Endothelial cell (in vitro differentiated cells): Measurements from ENCODE around the gene SLC35B2. TPM values are rescaled to one million over a fixed set of nuclear protein-coding genes. Genes with fewer than 3 reads are reported as not detected.

ENCODE experiments used
- DNase-seq: peaks from one replicate; pipeline ENCODE4 v3.0.0; 2021; ENCODE audit warnings: low spot score
- H3K27ac Mint-ChIP-seq: one replicate; pipeline ENCODE4 v1.8.0; 2021; ENCODE audit warnings: mixed read lengths, inconsistent platforms; ENCODE audit not compliant: unreplicated experiment
- H3K27me3 Mint-ChIP-seq: one replicate; pipeline ENCODE4 v1.8.0; 2021; ENCODE audit warnings: mild to moderate bottlenecking, moderate library complexity, mixed read lengths, inconsistent platforms; ENCODE audit not compliant: unreplicated experiment
- H3K36me3 Mint-ChIP-seq: one replicate; pipeline ENCODE4 v1.8.0; 2021; ENCODE audit warnings: mild to moderate bottlenecking, low read depth, mixed read lengths, inconsistent platforms; ENCODE audit not compliant: unreplicated experiment
- H3K4me1 Mint-ChIP-seq: one replicate; pipeline ENCODE4 v1.8.0; 2021; ENCODE audit warnings: mild to moderate bottlenecking, mixed read lengths, inconsistent platforms; ENCODE audit not compliant: unreplicated experiment
- H3K4me3 Mint-ChIP-seq: one replicate; pipeline ENCODE4 v1.8.0; 2021; ENCODE audit warnings: mild to moderate bottlenecking, mixed read lengths, inconsistent platforms; ENCODE audit not compliant: unreplicated experiment
- H3K9me3 Mint-ChIP-seq: one replicate; pipeline ENCODE4 v1.8.0; 2021; ENCODE audit warnings: mixed read lengths, inconsistent platforms; ENCODE audit not compliant: unreplicated experiment
- total RNA-seq: library from RNA; stranded (reverse); fragmentation: NEBNext Ultra II Directional; extraction: Animal tissue kit (Norgen Biotek cat#: 25700); gene quantifications from one replicate; pipeline ENCODE4 v1.2.1, GENCODE V29; 2021; ENCODE audit not compliant: unreplicated experiment
- TF ChIP-seq, protein P1 (sequence below): fragments of 200-600 bp; sonication (generic); IDR thresholded peaks from one replicate; pipeline ENCODE4 v1.5.0; 2021; ENCODE audit warnings: antibody characterized with exemption; ENCODE audit not compliant: unreplicated experiment

The SLC35B2 gene
- total RNA-seq, 1 donor from 2014 or later = 31.8 TPM

DNA sequence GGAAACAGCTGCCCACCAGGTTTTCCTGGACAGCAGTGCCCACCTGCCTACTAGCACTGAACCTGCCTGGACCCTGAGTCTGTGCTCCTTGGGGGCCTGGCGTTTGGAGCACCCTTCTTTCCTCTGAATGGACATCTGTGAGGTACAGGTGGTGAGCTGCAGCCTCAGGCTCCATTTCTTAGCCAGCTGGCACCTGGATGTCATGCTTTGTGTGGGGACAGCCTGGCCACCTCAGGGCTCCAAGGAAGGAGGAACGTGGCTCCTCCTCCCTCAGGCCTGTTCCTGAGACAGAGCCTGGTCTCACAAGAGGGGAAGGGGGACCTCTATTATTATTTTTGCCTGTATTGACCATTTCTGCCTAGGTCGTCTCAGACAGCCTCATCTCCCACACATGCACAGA, 21.0 kb upstream of the SLC35B2 start:
- H3K27me3 Mint-ChIP-seq = peaks cover 18% of the 10 kb centered on the region

DNA sequence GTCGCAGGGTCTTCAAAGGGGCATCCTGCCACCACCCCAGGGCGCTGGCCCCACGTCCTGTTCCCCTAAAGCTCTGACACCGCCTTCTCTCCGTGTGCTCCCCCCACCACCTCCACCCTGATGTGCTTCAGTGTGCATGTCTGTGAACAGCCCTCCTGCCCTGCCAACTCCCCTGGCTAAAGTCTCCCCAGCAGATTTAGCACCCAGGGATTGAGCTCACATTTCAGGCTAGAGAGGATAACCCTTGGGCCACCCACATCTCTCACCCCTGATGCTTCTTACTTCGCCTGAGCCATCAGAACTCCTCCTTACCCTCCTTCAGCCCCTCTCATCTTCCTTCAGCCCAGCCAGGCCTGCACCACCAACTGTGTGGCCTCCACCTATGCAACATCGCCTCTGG, 20.4 kb upstream of the SLC35B2 start:
- Mint-ChIP-seq H3K4me3 (no peak overlapping the region), H3K27ac (no peak overlapping the region), H3K9me3 (no peaks in the 10 kb centered on the region), H3K27me3 (peaks cover 18% of the 10 kb centered on the region), H3K36me3 (peaks cover 2% of the 10 kb centered on the region), H3K4me1 (no peaks in the 10 kb centered on the region)
- DNase-seq = no peak
- TF ChIP-seq, protein P1, sequence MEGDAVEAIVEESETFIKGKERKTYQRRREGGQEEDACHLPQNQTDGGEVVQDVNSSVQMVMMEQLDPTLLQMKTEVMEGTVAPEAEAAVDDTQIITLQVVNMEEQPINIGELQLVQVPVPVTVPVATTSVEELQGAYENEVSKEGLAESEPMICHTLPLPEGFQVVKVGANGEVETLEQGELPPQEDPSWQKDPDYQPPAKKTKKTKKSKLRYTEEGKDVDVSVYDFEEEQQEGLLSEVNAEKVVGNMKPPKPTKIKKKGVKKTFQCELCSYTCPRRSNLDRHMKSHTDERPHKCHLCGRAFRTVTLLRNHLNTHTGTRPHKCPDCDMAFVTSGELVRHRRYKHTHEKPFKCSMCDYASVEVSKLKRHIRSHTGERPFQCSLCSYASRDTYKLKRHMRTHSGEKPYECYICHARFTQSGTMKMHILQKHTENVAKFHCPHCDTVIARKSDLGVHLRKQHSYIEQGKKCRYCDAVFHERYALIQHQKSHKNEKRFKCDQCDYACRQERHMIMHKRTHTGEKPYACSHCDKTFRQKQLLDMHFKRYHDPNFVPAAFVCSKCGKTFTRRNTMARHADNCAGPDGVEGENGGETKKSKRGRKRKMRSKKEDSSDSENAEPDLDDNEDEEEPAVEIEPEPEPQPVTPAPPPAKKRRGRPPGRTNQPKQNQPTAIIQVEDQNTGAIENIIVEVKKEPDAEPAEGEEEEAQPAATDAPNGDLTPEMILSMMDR = no peak

More for the DNA sequence above, 21.0 kb upstream of the SLC35B2 start:
- no peaks in the 10 kb centered on the region for H3K36me3 Mint-ChIP-seq
- no peak for DNase-seq
- H3K9me3 Mint-ChIP-seq = no peaks in the 10 kb centered on the region
- no peaks in the 10 kb centered on the region for H3K4me1 Mint-ChIP-seq
- H3K4me3 Mint-ChIP-seq = no peak overlapping the region
- TF ChIP-seq, protein P1 = no peak
- no peak overlapping the region for H3K27ac Mint-ChIP-seq

DNA sequence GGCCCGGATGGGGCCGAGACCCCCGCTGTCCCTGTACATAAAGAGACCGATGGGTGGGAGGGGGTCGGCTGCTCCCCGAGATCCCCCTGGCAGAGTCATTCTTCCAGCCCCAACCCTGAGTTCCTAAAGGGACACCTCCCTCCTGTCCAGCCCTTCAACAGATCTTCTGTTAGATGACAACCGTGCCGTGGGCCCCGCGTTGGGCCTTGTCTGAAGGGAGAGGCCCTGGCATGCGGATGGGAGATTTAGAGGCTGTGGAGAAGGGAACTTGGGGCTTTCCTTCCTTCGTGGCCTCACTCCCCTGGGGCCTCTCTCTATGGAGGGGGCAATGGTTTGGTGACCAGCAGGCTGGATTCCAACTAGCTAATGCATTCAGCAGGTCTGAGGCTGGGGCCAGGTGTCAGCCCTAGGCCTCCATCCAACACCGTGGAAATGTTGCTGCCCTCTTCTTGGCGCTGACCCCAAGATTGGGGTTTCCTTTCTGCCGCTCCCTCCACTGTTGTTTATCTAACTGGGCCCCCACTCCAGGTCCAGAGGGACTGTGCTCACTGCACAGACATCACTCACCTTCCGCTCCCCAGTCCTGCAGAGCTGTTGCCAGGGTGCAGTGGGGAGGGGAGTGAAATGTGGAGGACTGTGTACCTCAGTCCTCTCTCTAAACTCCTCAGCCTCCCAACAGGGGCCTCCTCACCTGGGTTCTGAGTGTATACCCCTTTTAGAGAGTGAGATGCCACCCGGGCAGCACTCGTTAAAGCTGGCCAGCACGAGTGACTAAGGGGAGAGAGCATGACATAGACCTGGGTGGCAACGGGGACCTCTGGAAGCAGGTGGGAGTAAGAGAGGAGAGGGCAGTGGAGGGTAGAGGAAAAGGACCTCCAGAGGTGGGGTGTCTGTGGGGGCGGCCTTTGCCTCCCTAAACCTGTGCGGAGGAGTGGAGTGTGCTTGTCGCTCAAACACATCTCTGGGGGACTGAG, 19.6 kb upstream of the SLC35B2 start:
- TF ChIP-seq, protein P1 = no peak
- no peaks in the 10 kb centered on the region for H3K4me1 Mint-ChIP-seq
- peaks cover 18% of the 10 kb centered on the region for H3K27me3 Mint-ChIP-seq
- H3K27ac Mint-ChIP-seq = no peak overlapping the region
- no peaks in the 10 kb centered on the region for H3K9me3 Mint-ChIP-seq
- H3K36me3 Mint-ChIP-seq = peaks cover 5% of the 10 kb centered on the region
- DNase-seq = no peak
- H3K4me3 Mint-ChIP-seq = no peak overlapping the region

DNA sequence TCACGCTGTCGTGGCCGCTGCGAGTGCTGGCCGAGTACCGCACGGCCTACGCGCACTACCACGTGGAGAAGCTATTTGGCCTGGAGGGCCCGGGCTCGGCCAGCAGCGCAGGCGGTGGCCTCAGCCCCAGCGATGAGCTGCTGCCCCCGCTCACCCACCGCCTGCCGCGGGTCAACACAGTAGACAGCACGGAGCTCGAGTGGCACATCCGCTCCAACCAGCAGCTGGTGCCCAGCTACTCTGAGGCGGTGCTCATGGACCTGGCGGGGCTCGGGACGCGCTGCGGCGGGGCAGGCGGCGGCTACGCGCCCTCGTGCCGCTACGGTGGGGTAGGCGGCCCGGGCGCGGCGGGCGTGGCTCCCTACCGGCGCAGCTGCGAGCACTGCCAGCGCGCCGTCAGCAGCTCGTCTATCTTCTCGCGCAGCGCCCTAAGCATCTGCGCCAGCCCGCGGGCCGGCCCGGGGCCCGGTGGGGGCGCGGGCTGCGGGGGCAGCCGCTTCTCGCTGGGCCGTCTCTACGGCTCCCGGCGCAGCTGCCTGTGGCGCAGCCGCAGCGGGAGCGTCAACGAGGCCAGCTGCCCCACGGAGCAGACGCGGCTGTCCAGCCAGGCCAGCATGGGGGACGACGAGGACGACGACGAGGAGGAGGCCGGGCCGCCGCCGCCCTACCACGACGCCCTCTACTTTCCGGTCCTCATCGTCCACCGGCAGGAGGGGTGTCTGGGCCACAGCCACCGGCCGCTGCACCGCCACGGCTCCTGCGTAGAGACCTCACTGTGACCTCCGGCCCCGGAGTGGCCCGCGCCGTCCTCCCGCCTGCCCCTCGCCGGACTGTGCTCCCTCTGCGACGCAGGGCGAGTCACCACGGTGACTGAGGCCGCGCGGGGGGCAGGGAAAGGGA, 18.7 kb upstream of the SLC35B2 start:
- Mint-ChIP-seq H3K27ac (no peak overlapping the region), H3K36me3 (peaks cover 5% of the 10 kb centered on the region), H3K4me3 (no peak overlapping the region), H3K27me3 (peaks cover 21% of the 10 kb centered on the region), H3K9me3 (no peaks in the 10 kb centered on the region), H3K4me1 (peaks cover 3% of the 10 kb centered on the region)
- TF ChIP-seq, protein P1 = no peak
- DNase-seq = no peak
